SK-N-SH (cell line): Measurements from ENCODE around the gene TAP1.

Experiments
- CTCF ChIP-seq: fragments of 200-600 bp; sonication (generic); IDR thresholded peaks from 2 replicates; pipeline ENCODE4 v1.6.1; 2017; ENCODE audit warnings: antibody characterized with exemption, mild to moderate bottlenecking, moderate library complexity
- ELF1 ChIP-seq: IDR thresholded peaks from 2 replicates; pipeline ENCODE4 v1.4.0; 2012
- EZH2phosphoT487 ChIP-seq: fragments of 200-600 bp; sonication (generic); IDR thresholded peaks from 2 replicates; pipeline ENCODE4 v1.6.1; 2017; ENCODE audit warnings: low read depth, mixed run types, mild to moderate bottlenecking, antibody characterized with exemption, moderate library complexity, borderline replicate concordance
- FOXJ3 ChIP-seq: sonication (generic); formaldehyde crosslinking; IDR thresholded peaks from 2 replicates; pipeline ENCODE4 v1.5.1; 2020; ENCODE audit warnings: mild to moderate bottlenecking, missing genetic modification reagents
- GABPA ChIP-seq: IDR thresholded peaks from 2 replicates; pipeline ENCODE4 v1.4.0; 2012; ENCODE audit warnings: low read depth, mild to moderate bottlenecking
- POLR2AphosphoS5 ChIP-seq: IDR thresholded peaks from 2 replicates; pipeline ENCODE4 v1.6.1; 2012; ENCODE audit warnings: low read depth, low read length
- RAD21 ChIP-seq: IDR thresholded peaks from 2 replicates; pipeline ENCODE4 v1.6.1; 2012; ENCODE audit warnings: mild to moderate bottlenecking, low read length
- RFX5 ChIP-seq: IDR thresholded peaks from 2 replicates; pipeline ENCODE4 v1.6.1; 2012; ENCODE audit warnings: mild to moderate bottlenecking, improper control_type of control experiment, low read length
- USF1 ChIP-seq: IDR thresholded peaks from 2 replicates; pipeline ENCODE4 v1.4.0; 2012; ENCODE audit warnings: low read depth, borderline replicate concordance
- YY1 ChIP-seq: IDR thresholded peaks from 2 replicates; pipeline ENCODE4 v1.4.0; 2012; ENCODE audit warnings: low read depth, mild to moderate bottlenecking

- TF ChIP-seq YY1 = no peak
- TF ChIP-seq USF1 = no peak
- no peak for TF ChIP-seq CTCF
- TF ChIP-seq POLR2AphosphoS5 = no peak
- no peak for TF ChIP-seq ELF1
- no peak for TF ChIP-seq GABPA
- no peak for TF ChIP-seq RAD21
- TF ChIP-seq FOXJ3 (CRISPR knock-in tag) = no peak
- peak; percentile 97 for TF ChIP-seq RFX5
- TF ChIP-seq EZH2phosphoT487 = no peak
These were observed 36.7 kb downstream of the TAP1 start, which contains the start of gene HLA-DOB for GRCh38 chr6:32816746-32817204.
